ENCODE data around the gene PHF8.

The PHF8 gene

DNA sequence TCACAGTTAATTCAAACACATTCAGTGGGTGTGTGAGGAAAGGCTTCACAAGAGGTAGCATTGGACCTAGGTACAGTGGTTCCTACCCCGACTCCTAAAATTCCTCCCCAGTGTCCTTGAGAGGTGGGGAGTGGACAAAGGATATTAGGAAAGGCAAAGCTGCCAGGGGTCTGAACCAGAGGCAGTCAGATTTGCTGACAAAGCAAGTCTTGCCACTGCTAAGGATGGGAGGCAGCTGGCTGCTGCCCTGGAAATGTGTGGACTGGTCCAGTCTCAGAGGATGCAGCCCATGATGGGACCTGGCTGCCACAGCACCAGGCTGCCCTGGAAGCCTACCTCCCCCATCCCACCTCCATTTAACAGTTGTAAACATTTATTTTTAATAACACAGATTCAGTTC, 4.1 kb upstream of the PHF8 start:
- peak; percentile 47 to 60 for DNase-seq (ENCODE audit: low spot score in 2 of 2)
- no peaks in the 10 kb centered on the region for H3K9me3 ChIP-seq
- in situ Hi-C loops (cut with MboI; ENCODE audit: low sequenced_read_pairs): no loop called here
- no peak overlapping the region for H3K4me3 ChIP-seq
- no peaks in the 10 kb centered on the region for H3K27me3 ChIP-seq (ENCODE audit: low read depth)
- no peaks in the 10 kb centered on the region for H3K36me3 ChIP-seq (replicated peaks)
- peaks cover 20% of the 10 kb centered on the region for H3K4me1 ChIP-seq

DNA sequence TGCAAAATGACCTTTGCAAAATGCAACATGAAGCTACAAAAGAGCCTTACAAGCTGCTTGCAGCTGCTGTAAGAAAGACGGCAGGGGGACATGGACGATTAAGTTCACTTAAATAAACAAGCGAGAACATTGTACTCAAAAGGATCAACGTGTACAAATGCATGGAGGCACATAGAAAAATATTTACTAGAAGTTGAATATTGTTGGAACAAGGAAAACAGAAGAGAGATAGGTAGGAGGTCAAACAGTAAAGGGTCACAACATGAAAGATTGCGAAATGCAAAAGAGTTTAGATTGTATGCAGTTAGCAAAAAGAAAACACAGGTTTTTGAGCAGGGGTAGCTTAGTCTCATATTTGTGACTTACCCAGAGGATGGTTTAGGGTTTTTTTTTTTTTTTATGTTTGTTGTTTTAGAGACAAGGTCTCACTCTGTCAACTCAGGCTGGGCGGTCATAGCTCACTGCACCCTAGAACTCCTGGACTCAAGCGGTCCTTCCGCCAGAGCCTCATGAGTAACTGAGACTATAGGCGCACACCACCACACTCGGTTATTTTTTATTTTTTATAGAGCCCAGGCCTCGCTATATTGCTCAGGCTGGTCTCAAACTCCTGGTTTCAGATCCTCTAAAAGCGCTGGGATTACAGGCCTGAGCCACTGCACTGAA, 1.4 kb upstream of the PHF8 start:
- Histone ChIP-seq H3K36me3 (replicated peaks) (peaks cover 8% of the 10 kb centered on the region), H3K4me1 (peaks cover 33% of the 10 kb centered on the region), H3K27me3 (ENCODE audit: low read depth) (no peaks in the 10 kb centered on the region), H3K4me3 (no peak overlapping the region), H3K9me3 (no peaks in the 10 kb centered on the region)
- in situ Hi-C loops (cut with MboI; ENCODE audit: low sequenced_read_pairs): no loop called here
- no peak for DNase-seq (ENCODE audit: low spot score in 2 of 2)

DNA sequence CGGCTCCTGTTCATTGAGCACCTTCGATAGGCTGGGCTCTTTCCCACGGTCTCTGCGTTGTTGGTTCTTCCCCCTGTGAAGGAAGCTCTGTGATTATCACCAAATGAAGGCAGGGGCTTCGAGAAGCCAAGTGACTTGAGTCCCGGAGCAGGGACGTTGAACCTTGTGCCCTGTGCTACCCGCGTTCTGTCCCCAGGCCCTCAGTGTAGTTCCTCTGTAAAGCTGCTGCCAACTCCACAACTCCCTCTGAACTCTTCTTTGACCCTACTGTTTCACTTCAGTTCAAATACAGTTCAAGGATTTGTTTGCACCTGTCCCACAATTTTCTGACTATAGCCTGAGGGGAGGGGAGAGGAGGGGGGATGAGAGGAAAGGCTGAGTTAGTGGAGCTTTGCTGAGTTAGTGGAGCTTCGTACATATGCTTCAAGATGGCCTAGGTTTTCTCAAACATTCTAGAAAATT, 635 bp upstream of the PHF8 start:
- Histone ChIP-seq H3K36me3 (replicated peaks) (peaks cover 8% of the 10 kb centered on the region), H3K4me1 (peaks cover 36% of the 10 kb centered on the region), H3K27me3 (ENCODE audit: low read depth) (no peaks in the 10 kb centered on the region), H3K4me3 (peak overlapping the region; percentile 88), H3K9me3 (no peaks in the 10 kb centered on the region)
- in situ Hi-C loops (cut with MboI; ENCODE audit: low sequenced_read_pairs): no loop called here
- DNase-seq (ENCODE audit: low spot score in 2 of 2): no peak

DNA sequence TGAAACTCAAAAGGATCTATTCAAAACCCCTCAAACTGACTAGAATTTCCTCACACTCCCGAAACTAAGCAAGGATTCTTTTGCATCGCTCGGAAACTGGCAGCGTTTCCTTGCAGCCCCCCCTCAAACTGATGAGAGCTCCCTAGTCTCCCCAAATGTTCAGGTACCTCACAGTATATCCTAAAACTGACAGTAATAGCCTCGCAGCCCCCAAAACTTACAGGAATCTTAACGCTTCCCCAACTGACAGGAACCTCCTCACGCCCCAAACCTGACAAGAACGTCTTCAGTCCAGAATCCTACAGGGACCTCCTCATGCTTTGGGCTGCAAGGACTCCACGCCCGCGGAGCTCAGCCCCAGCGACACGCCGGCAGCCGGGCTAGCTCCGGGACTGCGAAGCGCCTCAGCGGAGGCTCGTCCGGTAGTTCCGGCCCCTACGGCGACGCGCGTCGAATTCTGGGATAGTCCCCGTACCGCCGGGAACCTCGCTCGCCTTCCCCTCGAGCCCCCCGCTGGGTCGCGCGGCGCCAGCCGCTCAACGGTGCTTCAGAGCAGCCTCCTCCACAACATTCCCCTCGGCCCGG, 640 bp downstream of the PHF8 start:
- Histone ChIP-seq H3K4me1 (peaks cover 31% of the 10 kb centered on the region), H3K27me3 (ENCODE audit: low read depth) (no peaks in the 10 kb centered on the region), H3K36me3 (replicated peaks) (peaks cover 19% of the 10 kb centered on the region), H3K9me3 (no peaks in the 10 kb centered on the region), H3K4me3 (peak overlapping the region; percentile 88)
- peak in 1 of 2 experiments; percentile 60 for DNase-seq (ENCODE audit: low spot score in 2 of 2)
- in situ Hi-C loops (cut with MboI; ENCODE audit: low sequenced_read_pairs): no loop called here

DNA sequence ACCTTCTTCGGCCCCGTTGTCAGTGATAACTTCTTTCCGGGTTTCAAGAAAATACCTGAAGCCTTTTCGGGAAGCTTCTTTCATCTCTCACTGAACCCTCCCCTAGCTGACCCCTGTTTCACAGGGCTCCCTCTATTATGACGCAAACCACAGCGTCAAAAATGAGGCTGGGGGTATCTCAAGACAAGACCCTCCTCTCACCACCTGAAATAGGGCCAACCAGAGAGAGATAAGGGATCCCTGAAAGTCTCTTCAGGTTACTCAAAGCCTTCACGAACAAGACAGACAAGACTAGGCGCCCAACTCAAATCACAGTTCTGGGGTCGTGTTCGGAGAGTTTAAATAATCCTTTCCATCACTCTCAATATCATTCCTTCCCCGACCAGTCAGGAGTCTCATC, 1.2 kb downstream of the PHF8 start:
- Histone ChIP-seq H3K36me3 (replicated peaks) (peaks cover 25% of the 10 kb centered on the region), H3K9me3 (no peaks in the 10 kb centered on the region), H3K27me3 (ENCODE audit: low read depth) (no peaks in the 10 kb centered on the region), H3K4me1 (peaks cover 26% of the 10 kb centered on the region), H3K4me3 (peak overlapping the region; percentile 88)
- DNase-seq (ENCODE audit: low spot score in 2 of 2): no peak
- in situ Hi-C loops (cut with MboI; ENCODE audit: low sequenced_read_pairs): no loop called here

DNA sequence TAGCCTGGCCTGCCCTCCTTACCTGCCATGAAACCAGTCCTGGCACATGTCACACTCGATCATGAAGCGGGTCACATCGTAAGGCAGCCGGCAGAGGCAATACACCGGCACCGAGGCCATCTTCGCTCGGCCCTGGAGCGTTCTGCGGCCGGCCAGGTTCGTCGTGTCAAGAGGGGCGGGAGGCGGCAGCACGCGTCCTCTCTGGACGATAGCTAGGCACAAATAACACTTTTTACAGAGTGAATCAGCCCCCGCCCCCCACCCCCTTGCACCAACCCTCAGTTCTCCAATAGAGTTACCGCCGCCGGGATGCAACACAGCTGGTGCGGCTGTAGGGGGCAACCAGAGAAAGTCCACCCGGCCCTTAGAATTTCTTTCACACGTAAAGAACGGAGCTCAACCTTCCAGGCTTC, 1.7 kb downstream of the PHF8 start:
- H3K36me3 ChIP-seq (replicated peaks): peaks cover 29% of the 10 kb centered on the region
- no peaks in the 10 kb centered on the region for H3K27me3 ChIP-seq (ENCODE audit: low read depth)
- in situ Hi-C loops (cut with MboI; ENCODE audit: low sequenced_read_pairs): no loop called here
- H3K9me3 ChIP-seq: no peaks in the 10 kb centered on the region
- H3K4me3 ChIP-seq: peak overlapping the region; percentile 88
- peak; percentile 75 to 86 for DNase-seq (ENCODE audit: low spot score in 2 of 2)
- peaks cover 25% of the 10 kb centered on the region for H3K4me1 ChIP-seq

DNA sequence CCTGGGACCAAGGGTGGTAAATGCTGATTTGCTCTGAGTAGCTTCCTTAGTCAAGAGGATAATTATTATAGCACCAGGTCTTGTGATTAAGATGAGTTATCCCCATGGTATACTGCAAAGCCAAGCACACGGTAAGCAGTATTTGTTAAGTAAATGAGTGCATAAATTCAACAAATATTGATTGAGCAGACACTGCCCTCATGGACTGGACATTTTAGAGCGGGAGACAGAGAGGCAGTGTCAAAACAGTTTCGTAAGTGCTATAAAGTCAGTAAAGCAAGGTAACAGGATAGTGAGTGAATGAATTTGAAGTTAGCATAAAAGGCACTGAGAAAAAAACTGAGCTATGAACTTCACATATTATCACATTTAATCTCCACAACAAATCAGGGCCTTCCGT, 13.9 kb downstream of the PHF8 start:
- DNase-seq (ENCODE audit: low spot score in 2 of 2): no peak
- Histone ChIP-seq H3K27me3 (ENCODE audit: low read depth) (no peaks in the 10 kb centered on the region), H3K4me3 (no peak overlapping the region), H3K36me3 (replicated peaks) (peaks cover 81% of the 10 kb centered on the region), H3K4me1 (peaks cover 3% of the 10 kb centered on the region; the same call in 1 of the 2 replicates), H3K9me3 (no peaks in the 10 kb centered on the region)
- in situ Hi-C loops (cut with MboI; ENCODE audit: low sequenced_read_pairs): no loop called here

DNA sequence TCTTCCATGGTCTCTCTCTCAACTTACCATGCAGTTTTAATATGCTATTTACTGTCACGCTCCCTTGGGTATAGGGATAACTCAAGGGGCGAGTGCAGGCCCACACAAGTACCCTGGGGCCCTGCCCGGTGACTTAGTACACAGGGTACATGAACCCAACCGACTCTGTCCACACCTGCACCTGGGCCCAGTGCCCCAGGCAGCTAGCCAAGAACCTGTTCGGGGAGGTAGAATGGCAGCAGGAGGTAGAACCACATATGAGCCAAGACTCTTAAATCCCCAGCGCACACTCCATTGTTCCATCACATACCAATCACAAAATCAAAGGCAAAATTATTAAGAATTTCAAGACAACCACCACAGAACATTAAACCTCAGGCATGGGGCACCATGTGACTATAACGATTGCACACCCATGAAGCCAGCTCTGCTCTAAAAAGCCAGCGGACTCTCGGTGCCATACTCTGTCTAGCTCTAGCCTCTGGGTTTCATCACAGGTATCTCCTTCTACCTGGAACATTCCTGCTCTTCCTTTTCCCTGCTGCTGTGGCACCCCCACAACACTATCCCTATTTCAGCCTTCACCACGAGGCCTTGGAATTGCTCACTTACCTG, 14.6 kb downstream of the PHF8 start:
- peaks cover 79% of the 10 kb centered on the region for H3K36me3 ChIP-seq (replicated peaks)
- H3K9me3 ChIP-seq: no peaks in the 10 kb centered on the region
- DNase-seq (ENCODE audit: low spot score in 2 of 2): no peak
- in situ Hi-C loops (cut with MboI; ENCODE audit: low sequenced_read_pairs): no loop called here
- no peak overlapping the region for H3K4me3 ChIP-seq
- no peaks in the 10 kb centered on the region for H3K27me3 ChIP-seq (ENCODE audit: low read depth)
- peaks cover 3% of the 10 kb centered on the region; the same call in 1 of the 2 replicates for H3K4me1 ChIP-seq

DNA sequence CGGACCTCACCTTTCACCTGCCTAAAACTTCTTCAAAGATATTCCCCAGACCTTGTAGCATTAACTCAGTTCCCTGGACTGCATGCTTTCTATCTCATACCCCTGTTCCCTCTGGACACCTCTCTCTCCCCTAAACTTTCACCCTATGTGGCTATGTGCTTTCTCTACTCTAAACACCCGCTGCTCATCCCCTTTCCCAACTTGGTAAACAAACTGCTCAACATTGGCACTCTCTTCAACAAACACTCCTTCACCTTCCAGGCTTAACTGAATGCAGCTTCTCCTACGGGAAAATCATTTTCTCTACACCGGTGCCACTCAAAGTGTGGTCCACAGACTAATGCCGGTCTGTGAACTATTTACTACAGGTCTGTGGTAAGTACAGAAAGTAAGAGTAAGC, 19.9 kb downstream of the PHF8 start:
- Histone ChIP-seq H3K4me3 (no peak overlapping the region), H3K27me3 (ENCODE audit: low read depth) (no peaks in the 10 kb centered on the region), H3K36me3 (replicated peaks) (peaks cover 61% of the 10 kb centered on the region), H3K9me3 (no peaks in the 10 kb centered on the region), H3K4me1 (no peaks in the 10 kb centered on the region)
- in situ Hi-C loops (cut with MboI; ENCODE audit: low sequenced_read_pairs): no loop called here
- no peak for DNase-seq (ENCODE audit: low spot score in 2 of 2)

DNA sequence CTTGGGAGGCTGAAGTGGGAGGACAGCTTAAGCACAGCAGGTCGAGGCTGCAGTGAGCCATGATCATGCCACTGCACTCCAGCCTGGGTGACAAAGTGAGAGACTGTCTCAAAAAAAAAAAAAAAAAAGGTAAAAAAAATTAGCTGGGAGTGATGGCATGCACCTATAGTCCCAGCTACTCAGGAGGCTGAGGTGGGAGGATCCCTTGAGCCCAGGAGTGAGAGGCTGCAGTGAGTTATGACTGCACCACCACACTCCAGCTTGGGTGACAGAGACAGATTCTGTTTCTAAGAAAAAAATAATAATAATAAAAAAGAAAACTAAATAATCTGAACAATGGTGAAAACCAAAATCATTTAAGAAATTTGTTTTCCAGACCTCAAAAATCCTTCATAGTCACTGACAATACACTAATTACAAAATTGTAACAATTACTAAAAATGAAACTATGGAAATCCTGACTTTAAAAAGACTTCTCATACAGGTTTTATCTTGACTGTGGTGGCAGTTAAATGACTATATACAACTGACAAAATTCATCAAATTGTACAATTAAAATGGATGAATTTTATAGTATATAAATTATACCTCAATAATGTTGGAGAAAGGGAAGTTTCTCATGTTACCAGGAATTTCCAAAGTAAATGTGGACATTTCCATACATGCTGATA, 31.3 kb downstream of the PHF8 start:
- Histone ChIP-seq H3K9me3 (no peaks in the 10 kb centered on the region), H3K4me1 (no peaks in the 10 kb centered on the region), H3K36me3 (replicated peaks) (peaks cover 71% of the 10 kb centered on the region), H3K4me3 (no peak overlapping the region), H3K27me3 (ENCODE audit: low read depth) (no peaks in the 10 kb centered on the region)
- in situ Hi-C loops (cut with MboI; ENCODE audit: low sequenced_read_pairs): no loop called here
- no peak for DNase-seq (ENCODE audit: low spot score in 2 of 2)

DNA sequence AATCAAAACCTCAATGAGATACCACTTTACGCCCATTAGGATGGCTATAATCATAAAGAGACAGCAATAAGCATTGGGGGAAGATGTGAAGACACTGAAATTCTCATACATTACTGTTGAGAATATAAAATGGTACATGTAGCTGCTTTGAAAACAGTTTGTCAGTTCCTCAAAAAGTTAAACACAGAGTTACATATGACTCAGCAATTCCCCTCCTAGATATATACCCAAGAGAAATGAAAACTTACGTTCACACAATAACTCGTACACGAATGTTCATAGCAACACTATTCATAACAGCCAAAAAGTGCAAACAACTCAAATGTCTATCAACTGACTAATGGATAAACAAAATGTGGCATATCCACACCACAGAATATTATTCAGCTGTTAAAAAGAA, 36.6 kb downstream of the PHF8 start:
- in situ Hi-C loops (cut with MboI; ENCODE audit: low sequenced_read_pairs): no loop called here
- Histone ChIP-seq H3K36me3 (replicated peaks) (peaks cover 39% of the 10 kb centered on the region), H3K4me1 (no peaks in the 10 kb centered on the region), H3K9me3 (no peaks in the 10 kb centered on the region), H3K27me3 (ENCODE audit: low read depth) (no peaks in the 10 kb centered on the region), H3K4me3 (no peak overlapping the region)
- no peak for DNase-seq (ENCODE audit: low spot score in 2 of 2)

DNA sequence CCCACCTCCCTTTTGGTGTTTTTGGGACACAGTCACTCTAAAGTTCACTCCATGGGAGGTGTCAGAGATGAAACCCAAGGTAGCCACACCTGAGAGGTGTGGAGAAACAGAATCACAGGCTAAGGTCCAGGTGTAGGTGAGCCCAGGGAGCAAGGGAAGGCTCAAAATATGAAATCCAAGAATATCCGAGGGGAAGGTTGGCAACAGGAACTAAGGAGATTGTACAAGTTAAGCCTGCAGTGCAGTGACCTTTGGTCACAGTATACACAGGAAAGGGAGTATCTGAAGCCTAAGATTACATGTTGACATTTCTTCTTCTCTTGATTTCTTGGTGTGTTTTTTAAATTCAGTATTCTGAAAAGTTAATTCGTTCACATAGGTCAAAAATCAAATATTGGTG, 46.5 kb downstream of the PHF8 start:
- Histone ChIP-seq H3K27me3 (ENCODE audit: low read depth) (no peaks in the 10 kb centered on the region), H3K9me3 (no peaks in the 10 kb centered on the region), H3K4me1 (no peaks in the 10 kb centered on the region), H3K4me3 (no peak overlapping the region), H3K36me3 (replicated peaks) (peaks cover 67% of the 10 kb centered on the region)
- DNase-seq (ENCODE audit: low spot score in 2 of 2): no peak
- in situ Hi-C loops (cut with MboI; ENCODE audit: low sequenced_read_pairs): no loop called here

DNA sequence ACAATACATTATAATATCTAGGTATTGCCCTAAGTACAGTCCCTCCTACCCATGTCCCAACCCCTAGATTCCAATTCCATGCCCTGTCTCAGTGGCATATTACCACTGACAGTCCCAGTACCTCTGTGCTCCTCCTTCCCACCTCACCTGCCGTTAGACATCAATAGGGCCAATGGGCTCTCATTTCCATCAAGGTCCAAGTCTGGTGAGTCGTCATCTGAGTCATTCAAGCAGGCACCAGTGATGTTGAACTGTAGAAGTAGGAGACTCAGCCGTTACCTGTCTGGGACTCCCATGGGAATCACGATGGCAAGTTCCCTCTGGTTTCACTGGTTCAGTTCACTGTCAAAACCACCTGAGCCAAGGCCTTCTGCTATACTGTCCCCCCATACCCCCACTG, 51.7 kb downstream of the PHF8 start:
- no peak overlapping the region for H3K4me3 ChIP-seq
- no peaks in the 10 kb centered on the region for H3K9me3 ChIP-seq
- DNase-seq (ENCODE audit: low spot score in 2 of 2): no peak
- H3K36me3 ChIP-seq (replicated peaks): peaks cover 52% of the 10 kb centered on the region
- no peaks in the 10 kb centered on the region for H3K27me3 ChIP-seq (ENCODE audit: low read depth)
- H3K4me1 ChIP-seq: no peaks in the 10 kb centered on the region
- in situ Hi-C loops (cut with MboI; ENCODE audit: low sequenced_read_pairs): no loop called here

DNA sequence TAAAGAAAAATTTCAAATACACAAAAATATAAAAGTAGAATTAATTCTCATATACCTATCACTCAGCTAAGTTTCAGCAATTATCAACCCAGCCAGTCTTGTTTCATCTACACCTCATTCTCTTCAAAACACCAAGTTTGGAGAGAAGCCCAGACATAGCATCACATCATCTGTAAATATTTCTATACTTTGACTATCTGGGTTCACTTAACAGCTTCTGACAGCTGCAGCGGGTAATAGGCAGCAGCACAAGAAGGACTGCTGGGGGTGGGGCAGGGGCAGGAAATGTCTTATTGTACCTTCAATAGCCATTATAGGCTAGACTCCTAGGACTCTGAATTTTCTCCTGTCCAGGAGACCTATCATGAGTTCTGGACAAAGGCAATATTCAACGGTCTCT, 54.1 kb downstream of the PHF8 start:
- Histone ChIP-seq H3K27me3 (ENCODE audit: low read depth) (no peaks in the 10 kb centered on the region), H3K4me3 (no peak overlapping the region), H3K36me3 (replicated peaks) (peaks cover 65% of the 10 kb centered on the region), H3K4me1 (no peaks in the 10 kb centered on the region), H3K9me3 (no peaks in the 10 kb centered on the region)
- no peak for DNase-seq (ENCODE audit: low spot score in 2 of 2)
- in situ Hi-C loops (cut with MboI; ENCODE audit: low sequenced_read_pairs): no loop called here
